Measurements from ENCODE around the gene MTCL1.
"Not testable (repeated sequence)": the region's sequence is repeated elsewhere in the genome, so short reads cannot be mapped to it uniquely, and the experiment has no call there.

Gene MTCL1

GRCh38 chr18:8744656-8745055 is 39.3 kb downstream of the MTCL1 start:
- peak; percentile 34 for DNase-seq

GRCh38 chr18:8745355-8746014 is 40.1 kb downstream of the MTCL1 start:
- DNase-seq: peak; percentile 88

- peak; percentile 99 for DNase-seq
These were observed 42.1 kb downstream of the MTCL1 start for GRCh38 chr18:8747440-8747937.

GRCh38 chr18:8749492-8749891 is 44.1 kb downstream of the MTCL1 start:
- DNase-seq: no peak

- peak; percentile 87 for DNase-seq
These were observed 45.6 kb downstream of the MTCL1 start for GRCh38 chr18:8750954-8751415.

GRCh38 chr18:8751692-8752091 is 46.3 kb downstream of the MTCL1 start:
- DNase-seq: no peak

GRCh38 chr18:8752329-8752728 is 47.0 kb downstream of the MTCL1 start:
- peak; percentile 55 for DNase-seq

GRCh38 chr18:8754995-8755960 is 49.9 kb downstream of the MTCL1 start:
- DNase-seq: peak; percentile 91

GRCh38 chr18:8756571-8756970 is 51.2 kb downstream of the MTCL1 start:
- no peak for DNase-seq

GRCh38 chr18:8757396-8757997 is 52.1 kb downstream of the MTCL1 start:
- no peak for DNase-seq

GRCh38 chr18:8758466-8758865 is 53.1 kb downstream of the MTCL1 start:
- no peak for DNase-seq

GRCh38 chr18:8760984-8761383 is 55.6 kb downstream of the MTCL1 start:
- DNase-seq: no peak

- not testable (repeated sequence) for DNase-seq
These were observed 56.2 kb downstream of the MTCL1 start for GRCh38 chr18:8761535-8761934.

GRCh38 chr18:8762968-8763367 is 57.6 kb downstream of the MTCL1 start:
- DNase-seq: no peak

GRCh38 chr18:8763611-8764010 is 58.3 kb downstream of the MTCL1 start:
- DNase-seq: peak; percentile 47

- peak; percentile 75 for DNase-seq
These were observed 60.6 kb downstream of the MTCL1 start for GRCh38 chr18:8765783-8766463.

- DNase-seq: no peak
These were observed 61.4 kb downstream of the MTCL1 start for GRCh38 chr18:8766559-8767293.

- no peak for DNase-seq
These were observed 62.0 kb downstream of the MTCL1 start for GRCh38 chr18:8767340-8767739.

- DNase-seq: no peak
These were observed 64.2 kb downstream of the MTCL1 start for GRCh38 chr18:8769509-8770095.

GRCh38 chr18:8770657-8771056 is 65.3 kb downstream of the MTCL1 start:
- no peak for DNase-seq

- peak; percentile 42 for DNase-seq
These were observed 66.6 kb downstream of the MTCL1 start for GRCh38 chr18:8771930-8772329.

GRCh38 chr18:8773980-8774379 is 68.6 kb downstream of the MTCL1 start:
- no peak for DNase-seq

Data from fibroblast of skin of right biceps (primary cell).